ENCODE results near the gene PDXP.
A peak's percentile ranks its signal among the peaks of the same experiment; 100 is the strongest.

The PDXP gene

DNA sequence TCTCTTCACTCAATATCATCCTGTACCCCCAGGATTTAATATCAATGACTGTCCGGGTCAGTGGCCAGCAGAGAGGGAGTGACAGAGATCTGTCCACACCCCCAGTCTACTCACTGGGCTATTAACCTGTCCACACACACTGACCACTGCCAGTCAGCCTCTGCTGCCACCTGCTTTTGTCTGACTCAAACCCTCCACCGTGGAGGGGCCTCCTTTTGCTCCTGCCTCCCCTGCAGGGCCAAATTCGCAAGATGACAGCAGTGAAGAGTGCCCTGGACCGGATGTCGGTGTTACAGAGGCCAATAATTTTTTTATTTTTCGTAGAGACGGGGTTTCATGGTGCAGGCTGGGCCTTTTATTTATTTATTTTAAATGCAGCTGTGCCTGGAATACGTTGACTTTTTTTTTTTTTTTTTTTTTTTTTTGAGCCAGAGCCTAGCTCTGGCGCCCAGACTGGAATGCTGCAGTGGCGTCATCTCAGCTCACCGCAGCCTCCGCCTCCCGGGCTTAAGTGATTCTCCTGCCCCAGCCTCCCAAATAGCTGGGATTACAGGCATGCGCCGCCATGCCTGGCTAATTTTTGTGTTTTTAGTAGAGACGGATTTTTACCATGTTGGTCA is 5.1 kb downstream of the PDXP start:
- H3K27ac ChIP-seq (ENCODE audit: low read depth, low read length), result no peak overlapping the region
- peaks cover 24% of the 10 kb centered on the region for H3K36me3 ChIP-seq (ENCODE audit: control insufficient read depth, insufficient read depth, low read length)
- H3K4me1 ChIP-seq (ENCODE audit: control insufficient read depth, insufficient read depth, low read length), result peaks cover 8% of the 10 kb centered on the region
- H3K9ac ChIP-seq (ENCODE audit: low read depth, low read length), result no peak overlapping the region
- H3K4me3 ChIP-seq (ENCODE audit: low read depth, low read length), result no peak overlapping the region
- H3K9me3 ChIP-seq (ENCODE audit: control insufficient read depth, insufficient read depth, low read length), result no peaks in the 10 kb centered on the region
- no peaks in the 10 kb centered on the region for H3K27me3 ChIP-seq (ENCODE audit: control insufficient read depth, insufficient read depth, low read length)

DNA sequence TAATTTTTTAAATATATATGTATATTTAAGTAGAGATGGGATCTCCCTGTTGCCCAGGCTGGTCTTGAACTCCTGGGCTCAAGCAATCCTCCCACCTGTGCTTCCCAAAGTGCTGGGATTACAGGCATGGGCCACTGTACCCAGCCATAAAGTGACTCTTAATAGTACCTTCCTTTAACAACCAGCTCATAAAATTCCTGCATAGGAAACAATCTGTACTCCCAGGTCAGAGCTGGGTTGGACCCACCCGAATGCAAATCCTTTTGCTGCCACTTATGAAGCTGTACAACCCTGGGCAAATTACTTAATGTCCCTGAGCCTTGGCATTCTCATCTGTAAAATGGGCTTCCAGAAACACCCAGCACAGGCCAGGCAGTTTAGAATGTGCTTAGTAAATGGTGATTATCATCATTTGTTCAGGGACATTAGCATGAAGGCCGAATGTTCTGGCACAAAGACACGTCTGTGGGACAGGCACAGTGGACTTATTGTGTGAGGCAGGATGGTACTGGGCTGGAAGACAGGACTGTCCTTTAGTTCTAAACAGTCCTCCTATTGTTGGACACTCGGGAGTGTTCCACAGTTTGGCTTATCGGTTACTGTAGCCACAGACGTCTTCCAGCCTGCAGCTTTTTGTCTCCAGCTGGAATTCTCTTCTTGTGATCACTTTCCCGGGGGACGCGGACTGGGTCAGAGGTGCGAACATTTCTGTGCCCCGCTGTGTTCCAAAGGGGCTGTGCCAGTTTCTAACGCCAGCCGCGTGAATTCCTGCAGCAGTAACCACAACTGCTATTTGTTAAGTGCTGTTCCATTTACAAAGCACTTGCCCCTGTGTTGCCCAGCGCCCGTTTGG is 6.0 kb downstream of the PDXP start:
- H3K36me3 ChIP-seq (ENCODE audit: control insufficient read depth, insufficient read depth, low read length), result peaks cover 24% of the 10 kb centered on the region
- H3K4me1 ChIP-seq (ENCODE audit: control insufficient read depth, insufficient read depth, low read length), result peaks cover 7% of the 10 kb centered on the region
- no peaks in the 10 kb centered on the region for H3K27me3 ChIP-seq (ENCODE audit: control insufficient read depth, insufficient read depth, low read length)
- H3K9me3 ChIP-seq (ENCODE audit: control insufficient read depth, insufficient read depth, low read length), result no peaks in the 10 kb centered on the region
- H3K27ac ChIP-seq (ENCODE audit: low read depth, low read length), result no peak overlapping the region
- H3K4me3 ChIP-seq (ENCODE audit: low read depth, low read length), result no peak overlapping the region
- H3K9ac ChIP-seq (ENCODE audit: low read depth, low read length), result no peak overlapping the region

DNA sequence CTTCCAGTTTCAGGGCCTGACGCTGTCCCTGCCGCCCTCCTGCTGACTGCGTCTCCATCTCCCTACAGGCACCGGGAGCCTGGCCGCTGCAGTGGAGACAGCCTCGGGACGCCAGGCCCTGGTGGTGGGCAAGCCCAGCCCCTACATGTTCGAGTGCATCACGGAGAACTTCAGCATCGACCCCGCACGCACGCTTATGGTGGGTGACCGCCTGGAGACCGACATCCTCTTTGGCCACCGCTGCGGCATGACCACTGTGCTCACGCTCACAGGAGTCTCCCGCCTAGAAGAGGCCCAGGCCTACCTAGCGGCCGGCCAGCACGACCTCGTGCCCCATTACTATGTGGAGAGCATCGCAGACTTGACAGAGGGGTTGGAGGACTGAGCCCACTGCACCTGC is 7.0 kb downstream of the PDXP start:
- H3K4me3 ChIP-seq (ENCODE audit: low read depth, low read length), result no peak overlapping the region
- peaks cover 2% of the 10 kb centered on the region; the same call in 1 of the 2 replicates for H3K4me1 ChIP-seq (ENCODE audit: control insufficient read depth, insufficient read depth, low read length)
- no peaks in the 10 kb centered on the region for H3K9me3 ChIP-seq (ENCODE audit: control insufficient read depth, insufficient read depth, low read length)
- no peak overlapping the region for H3K9ac ChIP-seq (ENCODE audit: low read depth, low read length)
- no peaks in the 10 kb centered on the region for H3K27me3 ChIP-seq (ENCODE audit: control insufficient read depth, insufficient read depth, low read length)
- H3K36me3 ChIP-seq (ENCODE audit: control insufficient read depth, insufficient read depth, low read length), result peaks cover 24% of the 10 kb centered on the region
- no peak overlapping the region for H3K27ac ChIP-seq (ENCODE audit: low read depth, low read length)

DNA sequence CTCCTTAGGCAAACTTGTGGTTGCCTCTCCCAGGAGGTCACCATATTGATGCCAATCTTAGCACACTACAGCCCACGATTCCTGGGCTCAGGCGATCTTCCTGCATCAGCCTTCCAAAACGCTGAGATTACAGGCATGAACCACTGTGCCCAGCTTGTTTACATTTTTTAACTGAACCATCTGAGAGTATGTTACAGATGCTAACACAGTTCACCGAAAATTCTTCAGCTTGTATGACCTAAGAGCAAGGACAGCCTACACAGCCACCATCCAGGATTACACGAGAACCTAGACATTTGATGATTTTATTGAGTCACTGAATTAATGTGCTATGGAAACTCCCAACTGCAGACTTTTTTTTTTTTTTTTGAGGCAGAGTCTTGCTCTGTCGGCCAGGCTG is 11.1 kb downstream of the PDXP start:
- H3K36me3 ChIP-seq (ENCODE audit: control insufficient read depth, insufficient read depth, low read length), result peaks cover 21% of the 10 kb centered on the region
- no peak overlapping the region for H3K9ac ChIP-seq (ENCODE audit: low read depth, low read length)
- H3K9me3 ChIP-seq (ENCODE audit: control insufficient read depth, insufficient read depth, low read length), result no peaks in the 10 kb centered on the region
- no peak overlapping the region for H3K4me3 ChIP-seq (ENCODE audit: low read depth, low read length)
- H3K27ac ChIP-seq (ENCODE audit: low read depth, low read length), result no peak overlapping the region
- H3K4me1 ChIP-seq (ENCODE audit: control insufficient read depth, insufficient read depth, low read length), result peaks cover 2% of the 10 kb centered on the region; the same call in 1 of the 2 replicates
- H3K27me3 ChIP-seq (ENCODE audit: control insufficient read depth, insufficient read depth, low read length), result no peaks in the 10 kb centered on the region

- no peak overlapping the region for H3K4me3 ChIP-seq (ENCODE audit: low read depth, low read length)
- no peaks in the 10 kb centered on the region for H3K27me3 ChIP-seq (ENCODE audit: control insufficient read depth, insufficient read depth, low read length)
- H3K27ac ChIP-seq (ENCODE audit: low read depth, low read length), result no peak overlapping the region
- no peak overlapping the region for H3K9ac ChIP-seq (ENCODE audit: low read depth, low read length)
- no peaks in the 10 kb centered on the region for H3K9me3 ChIP-seq (ENCODE audit: control insufficient read depth, insufficient read depth, low read length)
- H3K36me3 ChIP-seq (ENCODE audit: control insufficient read depth, insufficient read depth, low read length), result no peaks in the 10 kb centered on the region
- H3K4me1 ChIP-seq (ENCODE audit: control insufficient read depth, insufficient read depth, low read length), result peaks cover 8% of the 10 kb centered on the region; the same call in 1 of the 2 replicates
Measured at GRCh38 chr22:37672206-37672919, 13.8 kb downstream of the PDXP start.

GRCh38 chr22:37672920-37673455 is 14.5 kb downstream of the PDXP start:
- no peaks in the 10 kb centered on the region for H3K9me3 ChIP-seq (ENCODE audit: control insufficient read depth, insufficient read depth, low read length)
- no peak overlapping the region for H3K4me3 ChIP-seq (ENCODE audit: low read depth, low read length)
- no peak overlapping the region for H3K9ac ChIP-seq (ENCODE audit: low read depth, low read length)
- no peaks in the 10 kb centered on the region for H3K36me3 ChIP-seq (ENCODE audit: control insufficient read depth, insufficient read depth, low read length)
- no peak overlapping the region for H3K27ac ChIP-seq (ENCODE audit: low read depth, low read length)
- H3K27me3 ChIP-seq (ENCODE audit: control insufficient read depth, insufficient read depth, low read length), result no peaks in the 10 kb centered on the region
- H3K4me1 ChIP-seq (ENCODE audit: control insufficient read depth, insufficient read depth, low read length), result 0 out of 2 replicates have a peak, but pooled peaks cover 7% of the 10 kb centered on the region

- no peak overlapping the region for H3K27ac ChIP-seq (ENCODE audit: low read depth, low read length)
- no peaks in the 10 kb centered on the region for H3K36me3 ChIP-seq (ENCODE audit: control insufficient read depth, insufficient read depth, low read length)
- no peak overlapping the region for H3K9ac ChIP-seq (ENCODE audit: low read depth, low read length)
- no peaks in the 10 kb centered on the region for H3K9me3 ChIP-seq (ENCODE audit: control insufficient read depth, insufficient read depth, low read length)
- no peaks in the 10 kb centered on the region for H3K27me3 ChIP-seq (ENCODE audit: control insufficient read depth, insufficient read depth, low read length)
- no peak overlapping the region for H3K4me3 ChIP-seq (ENCODE audit: low read depth, low read length)
- H3K4me1 ChIP-seq (ENCODE audit: control insufficient read depth, insufficient read depth, low read length), result 0 out of 2 replicates have a peak, but pooled peaks cover 7% of the 10 kb centered on the region
Measured at GRCh38 chr22:37674248-37674647, 15.7 kb downstream of the PDXP start.

DNA sequence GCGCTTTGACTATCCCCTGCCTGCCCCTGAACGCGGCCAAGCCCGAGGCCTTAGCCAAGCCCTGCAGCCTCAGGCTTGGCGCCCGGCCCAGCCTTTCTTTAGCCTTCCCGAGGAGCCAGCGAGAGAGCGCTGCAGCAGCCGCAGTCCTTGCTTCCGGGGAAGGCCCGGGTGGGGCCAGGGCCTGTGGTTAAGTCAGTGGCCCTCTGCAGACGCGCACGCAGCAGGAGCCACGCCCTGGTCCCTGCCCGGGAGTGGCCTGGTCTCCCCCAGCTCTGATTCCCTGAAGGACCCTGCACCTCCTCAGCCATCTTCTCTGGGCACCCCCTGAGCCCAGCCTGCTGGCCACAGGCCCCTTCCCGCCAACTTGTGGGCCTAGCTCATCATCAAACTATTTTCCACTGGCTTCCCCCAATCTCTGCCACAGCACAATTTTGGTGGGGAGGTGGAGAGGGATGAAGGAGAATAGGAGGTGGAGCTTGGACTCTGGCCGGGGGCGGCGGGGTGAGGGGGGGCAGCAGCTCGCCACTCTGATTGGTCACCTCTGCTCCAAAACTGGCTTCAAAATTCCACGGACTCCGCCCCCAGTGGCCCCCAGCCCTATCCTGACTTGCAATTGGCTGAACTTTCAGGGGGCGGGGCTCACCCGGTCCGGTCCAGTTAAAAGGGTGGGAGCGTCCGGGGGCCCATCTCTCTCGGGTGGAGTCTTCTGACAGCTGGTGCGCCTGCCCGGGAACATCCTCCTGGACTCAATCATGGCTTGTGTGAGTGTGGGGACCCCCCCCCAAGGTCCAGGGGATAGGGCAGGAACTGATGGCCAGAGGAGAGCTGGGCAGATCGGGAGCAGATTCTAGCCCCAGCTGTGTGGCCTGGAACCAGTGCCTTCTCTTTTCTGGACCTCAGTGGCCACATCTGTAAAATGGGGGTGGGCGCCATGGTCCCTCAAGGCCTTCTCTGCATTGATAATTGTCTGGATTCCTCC is 16.7 kb downstream of the PDXP start, which contains the start of gene LGALS1:
Gene LGALS1 (plus strand): TSS at position 686 of the 979 bp plus-strand sequence. CDS start 67 bp downstream, at position 753.
- Histone ChIP-seq H3K27me3 (ENCODE audit: control insufficient read depth, insufficient read depth, low read length) (no peaks in the 10 kb centered on the region), H3K9ac (ENCODE audit: low read depth, low read length) (no peak within 1 kb of the TSS), H3K4me1 (ENCODE audit: control insufficient read depth, insufficient read depth, low read length) (0 out of 2 replicates have a peak, but pooled peaks cover 7% of the 10 kb centered on the region), H3K4me3 (ENCODE audit: low read depth, low read length) (peak within 1 kb of the TSS; percentile 67), H3K36me3 (ENCODE audit: control insufficient read depth, insufficient read depth, low read length) (no peaks in the 10 kb centered on the region), H3K27ac (ENCODE audit: low read depth, low read length) (peak within 1 kb of the TSS; percentile 70), H3K9me3 (ENCODE audit: control insufficient read depth, insufficient read depth, low read length) (no peaks in the 10 kb centered on the region)

- H3K9me3 ChIP-seq (ENCODE audit: control insufficient read depth, insufficient read depth, low read length), result no peaks in the 10 kb centered on the region
- H3K9ac ChIP-seq (ENCODE audit: low read depth, low read length), result no peak overlapping the region
- H3K4me1 ChIP-seq (ENCODE audit: control insufficient read depth, insufficient read depth, low read length), result 0 out of 2 replicates have a peak, but pooled peaks cover 7% of the 10 kb centered on the region
- H3K27me3 ChIP-seq (ENCODE audit: control insufficient read depth, insufficient read depth, low read length), result no peaks in the 10 kb centered on the region
- no peaks in the 10 kb centered on the region for H3K36me3 ChIP-seq (ENCODE audit: control insufficient read depth, insufficient read depth, low read length)
- H3K27ac ChIP-seq (ENCODE audit: low read depth, low read length), result peak overlapping the region; percentile 70
- peak overlapping the region; percentile 67 for H3K4me3 ChIP-seq (ENCODE audit: low read depth, low read length)
Measured at GRCh38 chr22:37675930-37676735, 17.6 kb downstream of the PDXP start.
